Panc1 (cell line): Measurements from ENCODE around the gene AMHR2.

Source experiments
- CTCF ChIP-seq: fragments of 450-650 bp; IDR thresholded peaks from 2 replicates; pipeline ENCODE4 v1.5.1; 2017; ENCODE audit warnings: mild to moderate bottlenecking
- POLR2AphosphoS5 ChIP-seq: IDR thresholded peaks from 2 replicates; pipeline ENCODE4 v1.6.1; 2012; ENCODE audit warnings: mild to moderate bottlenecking, low read depth, low read length, moderate library complexity
- TCF7L2 ChIP-seq: IDR thresholded peaks from 2 replicates; pipeline ENCODE4 v1.6.1; 2011; ENCODE audit warnings: mild to moderate bottlenecking, low read depth, low read length, inconsistent platforms
- TF ChIP-seq, protein P1 (sequence below), 2 experiments: IDR thresholded peaks; 2 replicates each; pipeline ENCODE4 v1.6.1; 2011 to 2012; ENCODE audit warnings: low read depth in 2 of 2, control low read depth in 1 of 2, low read length in 1 of 2, mild to moderate bottlenecking in 1 of 2, moderate library complexity in 1 of 2; ENCODE audit not compliant: insufficient read depth in 1 of 2

DNA sequence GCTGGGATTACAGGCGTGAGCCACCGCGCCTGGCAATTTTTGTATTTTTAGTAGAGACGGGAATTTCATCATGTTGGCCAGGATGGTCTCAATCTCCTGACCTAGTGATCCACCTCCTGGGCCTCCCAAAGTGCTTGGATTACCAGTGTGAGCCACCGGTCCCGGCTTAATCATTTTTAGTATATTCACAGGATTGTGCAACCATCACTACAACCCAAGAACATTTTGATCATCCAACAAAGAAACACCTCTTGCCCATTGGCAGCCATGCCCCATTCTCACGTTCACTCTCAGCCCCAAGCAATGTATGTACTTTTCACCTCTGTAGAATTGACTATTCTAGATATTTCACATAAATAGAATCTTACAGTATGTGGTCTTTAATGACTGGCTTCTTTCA, 23.8 kb upstream of the AMHR2 start:
- no peak for TF ChIP-seq POLR2AphosphoS5
- no peak for TF ChIP-seq CTCF
- TF ChIP-seq, protein P1, sequence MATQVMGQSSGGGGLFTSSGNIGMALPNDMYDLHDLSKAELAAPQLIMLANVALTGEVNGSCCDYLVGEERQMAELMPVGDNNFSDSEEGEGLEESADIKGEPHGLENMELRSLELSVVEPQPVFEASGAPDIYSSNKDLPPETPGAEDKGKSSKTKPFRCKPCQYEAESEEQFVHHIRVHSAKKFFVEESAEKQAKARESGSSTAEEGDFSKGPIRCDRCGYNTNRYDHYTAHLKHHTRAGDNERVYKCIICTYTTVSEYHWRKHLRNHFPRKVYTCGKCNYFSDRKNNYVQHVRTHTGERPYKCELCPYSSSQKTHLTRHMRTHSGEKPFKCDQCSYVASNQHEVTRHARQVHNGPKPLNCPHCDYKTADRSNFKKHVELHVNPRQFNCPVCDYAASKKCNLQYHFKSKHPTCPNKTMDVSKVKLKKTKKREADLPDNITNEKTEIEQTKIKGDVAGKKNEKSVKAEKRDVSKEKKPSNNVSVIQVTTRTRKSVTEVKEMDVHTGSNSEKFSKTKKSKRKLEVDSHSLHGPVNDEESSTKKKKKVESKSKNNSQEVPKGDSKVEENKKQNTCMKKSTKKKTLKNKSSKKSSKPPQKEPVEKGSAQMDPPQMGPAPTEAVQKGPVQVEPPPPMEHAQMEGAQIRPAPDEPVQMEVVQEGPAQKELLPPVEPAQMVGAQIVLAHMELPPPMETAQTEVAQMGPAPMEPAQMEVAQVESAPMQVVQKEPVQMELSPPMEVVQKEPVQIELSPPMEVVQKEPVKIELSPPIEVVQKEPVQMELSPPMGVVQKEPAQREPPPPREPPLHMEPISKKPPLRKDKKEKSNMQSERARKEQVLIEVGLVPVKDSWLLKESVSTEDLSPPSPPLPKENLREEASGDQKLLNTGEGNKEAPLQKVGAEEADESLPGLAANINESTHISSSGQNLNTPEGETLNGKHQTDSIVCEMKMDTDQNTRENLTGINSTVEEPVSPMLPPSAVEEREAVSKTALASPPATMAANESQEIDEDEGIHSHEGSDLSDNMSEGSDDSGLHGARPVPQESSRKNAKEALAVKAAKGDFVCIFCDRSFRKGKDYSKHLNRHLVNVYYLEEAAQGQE (IDR thresholded peaks at IDR 0.05; ENCODE audit: insufficient read depth in 1 of 2, low read depth in 2 of 2, low read length in 1 of 2): no peak
- no peak for TF ChIP-seq TCF7L2
